Panc1 (cell line): ENCODE measurements around the gene TGIF1. TPM values are rescaled to one million over a fixed set of nuclear protein-coding genes. Genes with fewer than 3 reads are reported as not detected.

Source experiments
- ATAC-seq: fragments of 200-7000 bp; cut with Tn5 transposase; 2 replicates; pipeline ENCODE4 v1.9.1; 2020; ENCODE audit warnings: mild to moderate bottlenecking, moderate library complexity
- BruUV-seq: library from RNA; stranded (reverse); fragments of 400-500 nt; replicated peaks from 2 replicates; lab custom pipeline; 2021; lab: Mats Ljungman, UMichigan
- CTCF ChIA-PET: fragments of 300-600 bp; sonication (Branson Sonifier 250); formaldehyde crosslinking; loops from one replicate; lab custom pipeline; 2022; ENCODE audit warnings: antibody characterized with exemption; lab: Charles Lee
- POLR2A ChIA-PET: fragments of 300-600 bp; sonication (Branson Sonifier 250); formaldehyde crosslinking; loops from one replicate; lab custom pipeline; 2022; ENCODE audit warnings: antibody characterized with exemption; lab: Charles Lee
- DNase-seq: peaks from one replicate; pipeline ENCODE4 v3.0.0-alpha.2; 2010; ENCODE audit warnings: low read depth, low spot score
- H3K27ac ChIP-seq: 2 replicates; pipeline ENCODE4 v1.5.1; 2011; ENCODE audit warnings: mild to moderate bottlenecking, low read length, inconsistent platforms
- H3K27me3 ChIP-seq: fragments of 200-500 bp; sonication (Bioruptor generic); 2 replicates; pipeline ENCODE4 v1.6.0; 2014; ENCODE audit warnings: low read length, inconsistent platforms; ENCODE audit not compliant: control insufficient read depth, insufficient read depth
- H3K36me3 ChIP-seq: fragments of 200-500 bp; sonication (Bioruptor generic); 2 replicates; pipeline ENCODE4 v1.5.1; 2014; ENCODE audit warnings: inconsistent platforms, mild to moderate bottlenecking, low read length, moderate library complexity; ENCODE audit not compliant: control insufficient read depth, insufficient read depth
- H3K4me1 ChIP-seq: 2 replicates; pipeline ENCODE4 v1.5.1; 2011; ENCODE audit warnings: inconsistent platforms, mild to moderate bottlenecking, low read length, moderate library complexity; ENCODE audit not compliant: control insufficient read depth, insufficient read depth
- H3K4me3 ChIP-seq, 2 experiments: 2 replicates each; pipeline ENCODE4 v1.5.1; 2011 to 2012; ENCODE audit warnings: low read depth in 2 of 2, low read length in 2 of 2, mild to moderate bottlenecking in 2 of 2, inconsistent platforms in 1 of 2, moderate library complexity in 1 of 2
- H3K9me3 ChIP-seq: fragments of 200-500 bp; sonication (Bioruptor generic); 2 replicates; pipeline ENCODE4 v1.5.1; 2014; ENCODE audit warnings: low read depth, mild to moderate bottlenecking, inconsistent platforms, low read length, moderate library complexity; ENCODE audit not compliant: control insufficient read depth, insufficient read depth
- CTCF ChIP-seq: fragments of 450-650 bp; IDR thresholded peaks from 2 replicates; pipeline ENCODE4 v1.5.1; 2017; ENCODE audit warnings: mild to moderate bottlenecking
- POLR2AphosphoS5 ChIP-seq: IDR thresholded peaks from 2 replicates; pipeline ENCODE4 v1.6.1; 2012; ENCODE audit warnings: mild to moderate bottlenecking, low read depth, low read length, moderate library complexity
- REST ChIP-seq, 2 experiments: IDR thresholded peaks; 2 replicates each; pipeline ENCODE4 v1.6.1; 2011 to 2012; ENCODE audit warnings: low read depth in 2 of 2, control low read depth in 1 of 2, low read length in 1 of 2, mild to moderate bottlenecking in 1 of 2, moderate library complexity in 1 of 2; ENCODE audit not compliant: insufficient read depth in 1 of 2
- SIN3A ChIP-seq: IDR thresholded peaks from 2 replicates; pipeline ENCODE4 v1.6.1; 2012; ENCODE audit warnings: low read depth, mild to moderate bottlenecking, low read length, moderate library complexity, borderline replicate concordance; ENCODE audit not compliant: insufficient read depth
- TCF7L2 ChIP-seq: IDR thresholded peaks from 2 replicates; pipeline ENCODE4 v1.6.1; 2011; ENCODE audit warnings: mild to moderate bottlenecking, low read depth, low read length, inconsistent platforms
- in situ Hi-C: cut with HindIII; loops from 2 replicates; pipeline ENCODE4 v1.10.0; 2016; ENCODE audit warnings: low sequenced_read_pairs, low pct_unique_long_range_greater_than_20kb
- intact Hi-C: fragments of 100-400 bp; cut with micrococcal nuclease; formaldehyde crosslinking; loops from one replicate; pipeline ENCODE4 v1.10.0; 2022; ENCODE audit not compliant: unreplicated experiment
- total RNA-seq: library from RNA; stranded (reverse); gene quantifications from one replicate; pipeline ENCODE4 v1.2.1, GENCODE V29; 2021; ENCODE audit not compliant: unreplicated experiment

TGIF1 gene
- total RNA-seq, 1 experiment from 2014 or later: 171 TPM

- CTCF ChIA-PET: no interaction called here
- no peak for DNase-seq
- H3K36me3 ChIP-seq: no peaks in the 10 kb centered on the region
- H3K27me3 ChIP-seq: no peaks in the 10 kb centered on the region
- no peaks in the 10 kb centered on the region for H3K9me3 ChIP-seq
- H3K4me1 ChIP-seq: peaks cover 61% of the 10 kb centered on the region
- H3K4me3 ChIP-seq: peak overlapping the region; percentile 39 to 57
- H3K27ac ChIP-seq: peak overlapping the region; percentile 98
- intact Hi-C loops (loop anchor here (5.0 kb wide), 1 partner anchor 218 kb away; no protein-coding TSS in a partner anchor), in situ Hi-C loops (no loop called here)
- no TSS peak for BruUV-seq
- no peak for TF ChIP-seq SIN3A
- TF ChIP-seq TCF7L2: no peak
- TF ChIP-seq REST (IDR thresholded peaks at IDR 0.05; ENCODE audit: insufficient read depth in 1 of 2, low read depth in 2 of 2, low read length in 1 of 2): no peak
- no peak for TF ChIP-seq POLR2AphosphoS5
- TF ChIP-seq CTCF: no peak
- ATAC-seq: peak; percentile 35
- POLR2A ChIA-PET: no interaction called here
Observed at GRCh38 chr18:3500016-3500415, 50.0 kb downstream of the TGIF1 start.

- POLR2A ChIA-PET: no interaction called here
- ATAC-seq: no peak
- BruUV-seq: no TSS peak
- in situ Hi-C loops: no loop called here
- no peaks in the 10 kb centered on the region for H3K36me3 ChIP-seq
- intact Hi-C loops: loop anchor here (5.0 kb wide), 1 partner anchor 220 kb away; no protein-coding TSS in a partner anchor
- DNase-seq: no peak
- H3K27ac ChIP-seq: peak overlapping the region; percentile 98
- H3K4me3 ChIP-seq: no peak overlapping the region
- H3K4me1 ChIP-seq: peaks cover 44% of the 10 kb centered on the region
- no peaks in the 10 kb centered on the region for H3K9me3 ChIP-seq
- no peak for TF ChIP-seq CTCF
- TF ChIP-seq POLR2AphosphoS5: no peak
- no peak for TF ChIP-seq TCF7L2
- no peak for TF ChIP-seq SIN3A
- no peak for TF ChIP-seq REST (IDR thresholded peaks at IDR 0.05; ENCODE audit: insufficient read depth in 1 of 2, low read depth in 2 of 2, low read length in 1 of 2)
- CTCF ChIA-PET: no interaction called here
- H3K27me3 ChIP-seq: no peaks in the 10 kb centered on the region
Observed at GRCh38 chr18:3502650-3503049, 52.7 kb downstream of the TGIF1 start.
